ENCODE results near the gene COL23A1.

Gene COL23A1

DNA sequence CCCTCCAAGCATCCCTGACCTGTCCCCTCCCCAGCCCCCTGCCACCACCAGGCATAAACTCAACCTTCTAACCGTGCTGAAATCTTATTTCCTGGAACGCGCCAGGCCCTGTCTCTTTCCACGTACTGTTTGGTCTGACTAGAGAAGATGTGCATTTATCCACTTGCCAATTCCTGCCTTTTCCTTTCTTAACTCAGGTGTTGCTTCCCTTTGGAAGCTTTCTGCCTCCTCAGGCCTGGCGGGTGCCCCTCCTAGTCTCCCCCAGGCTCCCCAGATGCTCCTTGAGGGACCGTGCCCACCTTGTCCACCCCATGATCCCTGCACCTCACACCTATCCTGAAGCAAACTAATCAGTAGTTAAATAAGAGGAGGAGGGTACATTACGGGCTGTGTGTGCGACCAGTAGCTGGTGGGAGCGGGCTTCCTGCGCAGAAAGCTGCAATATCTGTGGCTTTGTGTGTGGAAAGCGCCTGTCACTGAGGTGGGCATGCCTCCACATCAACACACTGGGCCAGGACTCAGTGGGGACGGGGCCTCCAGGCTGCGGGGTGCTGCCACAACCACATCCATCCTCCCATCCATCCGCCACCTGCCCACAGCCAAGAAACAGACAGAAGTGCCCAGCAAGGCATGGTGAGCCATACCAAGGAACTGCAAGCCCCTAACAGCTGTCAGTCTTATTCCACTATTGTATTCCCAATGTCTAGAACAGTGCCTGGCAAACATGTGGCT lies 73.5 kb downstream of the COL23A1 start:
- Mint-ChIP-seq H3K4me1 (no peaks in the 10 kb centered on the region), H3K4me3 (no peak overlapping the region), H3K9me3 (peaks cover 5% of the 10 kb centered on the region), H3K27me3 (peaks cover 10% of the 10 kb centered on the region), H3K36me3 (no peaks in the 10 kb centered on the region), H3K27ac (no peak overlapping the region)

DNA sequence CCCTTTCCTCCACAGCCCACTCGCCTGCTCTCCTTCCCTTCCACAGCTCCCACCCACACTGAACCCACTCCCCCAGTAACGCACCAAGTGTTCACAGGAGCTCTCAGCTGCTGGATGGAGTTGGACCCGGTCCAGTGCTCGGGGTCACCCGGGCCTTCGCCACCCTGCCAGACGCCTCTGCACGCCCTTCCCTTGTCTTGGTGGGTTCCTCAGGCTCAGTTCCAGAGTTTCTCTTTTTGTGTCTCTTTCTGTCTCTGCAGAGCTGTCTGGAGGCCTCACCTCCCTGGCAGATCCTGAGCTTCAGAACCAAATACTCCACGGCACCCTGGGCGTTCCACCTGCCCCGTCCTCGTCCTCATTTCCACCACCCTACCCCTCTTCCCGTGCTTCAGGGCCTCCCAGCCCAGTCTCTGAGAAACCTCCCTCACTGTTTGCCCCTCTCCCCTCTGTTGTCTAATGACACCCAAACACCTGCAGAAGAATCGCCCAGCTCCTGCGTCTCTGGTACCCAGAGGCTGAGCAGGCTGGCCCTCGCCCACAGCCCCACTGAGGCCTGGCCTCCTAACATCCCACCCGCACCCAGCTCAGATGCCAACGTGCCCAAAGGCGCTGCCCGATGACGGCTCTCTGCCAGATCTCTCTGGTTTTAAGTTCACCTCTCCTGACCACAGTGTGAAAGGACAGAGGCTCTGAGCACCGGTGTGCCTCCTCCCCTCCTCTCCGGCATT lies 74.3 kb downstream of the COL23A1 start:
- peaks cover 5% of the 10 kb centered on the region for H3K9me3 Mint-ChIP-seq
- H3K27ac Mint-ChIP-seq = no peak overlapping the region
- H3K36me3 Mint-ChIP-seq = no peaks in the 10 kb centered on the region
- H3K27me3 Mint-ChIP-seq = peaks cover 10% of the 10 kb centered on the region
- H3K4me1 Mint-ChIP-seq = no peaks in the 10 kb centered on the region
- H3K4me3 Mint-ChIP-seq = no peak overlapping the region

DNA sequence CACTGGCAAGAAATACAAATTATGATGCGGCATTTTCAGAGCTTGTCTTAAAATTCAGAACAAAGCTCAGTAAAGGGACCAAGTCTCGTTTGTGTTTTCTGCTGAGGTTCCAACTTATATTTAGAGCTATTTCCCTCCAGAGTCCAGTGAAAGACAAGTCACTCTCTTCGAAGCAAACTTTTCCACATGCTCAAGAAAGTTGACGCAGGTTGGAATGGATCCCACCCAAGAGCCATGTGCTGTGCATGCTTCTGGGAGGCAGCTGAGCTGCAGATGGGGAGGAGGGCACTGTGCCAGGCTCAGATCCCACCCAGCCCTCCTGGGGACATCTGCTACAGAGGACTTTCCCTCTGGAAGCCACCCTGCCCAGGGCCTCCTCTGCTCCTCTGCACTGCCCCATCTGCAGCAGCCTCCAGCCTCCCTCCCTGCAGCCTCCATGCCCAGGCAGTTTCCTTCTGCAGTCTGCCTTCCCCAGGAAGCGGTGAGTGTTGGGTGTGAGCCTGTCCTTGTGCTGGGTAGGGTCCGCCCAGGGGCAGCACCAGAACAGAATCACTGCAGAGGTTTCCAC lies 75.3 kb downstream of the COL23A1 start:
- H3K36me3 Mint-ChIP-seq = no peaks in the 10 kb centered on the region
- H3K4me3 Mint-ChIP-seq = no peak overlapping the region
- H3K9me3 Mint-ChIP-seq = peaks cover 5% of the 10 kb centered on the region
- peaks cover 10% of the 10 kb centered on the region for H3K27me3 Mint-ChIP-seq
- no peaks in the 10 kb centered on the region for H3K4me1 Mint-ChIP-seq
- no peak overlapping the region for H3K27ac Mint-ChIP-seq

DNA sequence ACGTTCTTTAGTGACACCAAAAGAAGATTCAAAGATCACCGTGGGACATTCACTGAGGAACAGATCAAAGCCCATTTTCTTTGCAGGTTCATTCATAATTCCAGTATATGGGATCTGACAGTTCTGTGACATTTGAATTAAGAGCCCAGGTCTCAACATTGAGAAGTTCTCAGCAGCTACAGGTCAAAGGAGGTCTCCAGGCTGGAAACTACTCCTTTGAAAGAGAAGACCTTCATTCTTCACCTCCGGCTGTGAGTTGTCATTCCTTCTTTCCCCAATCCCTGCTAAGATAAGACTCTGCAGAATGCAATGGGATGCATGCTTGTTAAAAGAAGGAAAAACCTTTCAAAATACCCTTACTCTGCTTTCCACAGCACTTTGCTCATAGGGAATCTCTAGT lies 79.0 kb downstream of the COL23A1 start:
- Mint-ChIP-seq H3K4me3 (no peak overlapping the region), H3K27ac (no peak overlapping the region), H3K4me1 (no peaks in the 10 kb centered on the region), H3K27me3 (peaks cover 9% of the 10 kb centered on the region), H3K36me3 (no peaks in the 10 kb centered on the region), H3K9me3 (peaks cover 15% of the 10 kb centered on the region)

DNA sequence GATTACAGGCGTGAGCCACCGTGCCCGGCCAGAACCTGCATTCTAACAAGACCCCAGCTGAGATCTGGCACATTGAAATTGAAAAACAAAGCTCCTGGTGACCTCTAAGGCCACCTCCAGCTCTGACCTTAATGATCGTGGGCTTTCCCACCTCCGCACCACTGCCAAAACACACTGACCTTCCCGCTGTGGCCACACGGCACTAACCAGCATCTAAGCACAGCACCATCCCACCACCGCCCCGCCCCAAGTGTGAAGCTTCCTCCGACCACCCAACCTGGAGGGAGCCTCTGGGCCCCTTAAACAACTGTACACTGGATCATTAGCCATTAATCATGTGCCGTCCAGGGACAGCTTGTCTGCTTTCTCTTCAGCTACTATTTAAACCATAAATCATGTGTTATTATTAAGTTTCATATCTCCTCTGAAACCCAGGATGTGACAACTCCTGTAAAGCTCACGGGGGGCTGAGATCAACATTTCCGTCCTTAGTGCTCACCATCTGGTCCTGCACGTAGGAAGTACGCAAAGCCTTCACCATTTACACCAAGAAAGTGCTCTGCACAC lies 80.6 kb downstream of the COL23A1 start:
- Mint-ChIP-seq H3K27me3 (peaks cover 3% of the 10 kb centered on the region), H3K27ac (no peak overlapping the region), H3K9me3 (peaks cover 15% of the 10 kb centered on the region), H3K36me3 (no peaks in the 10 kb centered on the region), H3K4me3 (no peak overlapping the region), H3K4me1 (no peaks in the 10 kb centered on the region)

DNA sequence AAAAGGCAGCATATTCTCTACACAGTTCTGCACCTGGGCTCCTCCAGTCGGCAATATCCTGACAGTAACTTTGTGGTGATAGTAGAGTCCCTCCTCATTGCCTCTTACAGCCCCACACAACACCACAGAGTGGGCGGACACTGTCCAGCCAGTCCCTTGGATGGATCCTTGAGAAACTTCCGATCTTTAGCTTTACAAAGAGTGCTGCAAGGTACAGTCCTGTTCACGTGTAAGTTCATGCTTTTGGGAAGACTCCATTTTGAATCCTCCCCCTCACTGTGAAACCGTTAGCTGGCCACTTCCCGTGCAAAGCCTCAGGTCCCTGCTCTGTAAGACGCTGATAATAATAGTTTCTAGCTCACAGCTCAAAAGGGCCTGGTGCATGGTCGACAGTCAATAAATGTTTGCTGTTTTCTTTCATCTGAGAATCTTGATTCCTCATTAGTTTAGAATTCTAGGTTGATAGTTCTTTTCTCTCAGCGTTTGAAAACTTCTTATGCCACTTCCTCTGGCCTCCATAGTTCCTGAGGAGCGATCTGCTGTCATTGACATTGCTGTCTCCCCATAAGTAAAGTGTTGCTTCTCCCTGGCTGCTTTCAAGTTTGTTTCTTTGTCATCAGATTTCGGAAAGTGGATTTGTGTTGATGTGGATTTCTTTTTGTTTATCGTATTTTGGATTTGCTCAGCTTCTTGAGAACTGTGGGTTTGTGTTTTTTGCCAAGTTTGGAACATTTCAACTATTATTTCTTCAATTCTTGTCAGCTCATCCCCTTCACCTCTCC lies 82.9 kb downstream of the COL23A1 start:
- Mint-ChIP-seq H3K36me3 (no peaks in the 10 kb centered on the region), H3K27me3 (peaks cover 1% of the 10 kb centered on the region), H3K4me1 (no peaks in the 10 kb centered on the region), H3K27ac (no peak overlapping the region), H3K9me3 (peaks cover 10% of the 10 kb centered on the region), H3K4me3 (no peak overlapping the region)

DNA sequence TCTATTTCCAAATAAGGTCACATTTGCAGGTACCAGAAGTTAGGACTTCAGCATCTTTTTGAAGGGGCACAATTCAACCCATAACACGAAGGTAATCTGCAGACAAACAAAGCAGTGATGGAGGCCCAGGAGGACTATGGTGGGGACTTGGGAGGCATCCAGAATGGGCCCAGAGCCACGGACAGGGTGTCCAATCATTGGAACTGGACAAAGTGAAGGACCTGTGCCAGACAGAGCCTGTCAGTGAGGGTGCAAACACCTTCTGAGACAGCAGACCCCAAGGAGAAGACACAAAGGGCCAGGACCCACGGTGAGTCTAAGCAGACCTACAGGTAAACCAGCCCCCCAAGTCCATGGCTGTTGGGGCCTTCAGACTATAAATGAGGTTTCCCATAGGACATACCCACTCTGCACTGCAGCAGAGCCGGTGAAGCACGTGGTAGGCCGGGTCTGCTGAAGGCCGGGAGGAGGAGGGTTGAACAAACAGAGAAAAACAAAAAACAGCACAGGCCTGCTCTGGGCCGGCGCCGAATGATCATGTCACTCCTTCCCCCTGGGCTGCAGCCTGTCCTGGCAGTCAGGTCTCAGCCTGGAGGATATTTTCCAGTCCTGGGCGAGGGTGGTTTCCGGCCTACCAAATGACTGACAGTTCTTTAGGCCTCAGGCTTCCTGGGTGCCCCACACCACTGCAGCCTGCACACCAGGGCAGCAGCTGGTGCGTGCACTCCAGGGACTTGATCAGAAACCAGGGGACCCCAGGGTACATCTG lies 84.4 kb downstream of the COL23A1 start:
- no peak overlapping the region for H3K4me3 Mint-ChIP-seq
- no peaks in the 10 kb centered on the region for H3K36me3 Mint-ChIP-seq
- H3K27ac Mint-ChIP-seq = no peak overlapping the region
- peaks cover 10% of the 10 kb centered on the region for H3K9me3 Mint-ChIP-seq
- H3K27me3 Mint-ChIP-seq = no peaks in the 10 kb centered on the region
- no peaks in the 10 kb centered on the region for H3K4me1 Mint-ChIP-seq

DNA sequence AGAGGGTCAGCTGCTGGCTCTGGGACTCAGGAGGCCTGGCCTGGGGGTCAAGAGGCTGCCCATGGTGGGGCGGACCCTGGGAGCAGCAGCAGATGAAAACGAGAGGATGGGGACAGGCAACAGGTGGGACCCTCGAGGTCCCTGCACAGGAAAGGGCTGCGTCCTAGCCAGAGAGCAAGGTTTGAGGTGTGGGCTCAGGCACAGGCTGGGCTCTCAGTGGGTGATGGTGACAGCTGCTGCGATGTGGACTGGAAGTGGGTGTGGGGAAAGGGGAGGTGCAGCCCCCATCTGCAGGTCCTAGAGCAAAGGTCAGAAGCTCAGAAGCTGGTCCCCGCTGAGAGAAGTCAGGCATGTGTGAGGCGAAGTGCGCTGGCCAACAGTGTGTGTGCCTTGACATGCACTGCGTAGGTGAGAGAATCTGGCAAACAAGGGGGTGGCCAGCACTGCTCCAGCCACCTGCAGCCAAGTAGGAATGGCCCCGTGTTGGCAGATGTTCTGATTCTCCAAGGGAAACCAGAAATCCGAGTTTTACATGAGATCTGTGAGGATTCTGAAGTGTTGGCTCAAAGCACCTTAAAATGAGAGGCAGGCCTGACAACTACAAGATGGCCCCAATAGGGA lies 85.7 kb downstream of the COL23A1 start:
- H3K36me3 Mint-ChIP-seq = peaks cover 2% of the 10 kb centered on the region
- H3K9me3 Mint-ChIP-seq = peaks cover 10% of the 10 kb centered on the region

DNA sequence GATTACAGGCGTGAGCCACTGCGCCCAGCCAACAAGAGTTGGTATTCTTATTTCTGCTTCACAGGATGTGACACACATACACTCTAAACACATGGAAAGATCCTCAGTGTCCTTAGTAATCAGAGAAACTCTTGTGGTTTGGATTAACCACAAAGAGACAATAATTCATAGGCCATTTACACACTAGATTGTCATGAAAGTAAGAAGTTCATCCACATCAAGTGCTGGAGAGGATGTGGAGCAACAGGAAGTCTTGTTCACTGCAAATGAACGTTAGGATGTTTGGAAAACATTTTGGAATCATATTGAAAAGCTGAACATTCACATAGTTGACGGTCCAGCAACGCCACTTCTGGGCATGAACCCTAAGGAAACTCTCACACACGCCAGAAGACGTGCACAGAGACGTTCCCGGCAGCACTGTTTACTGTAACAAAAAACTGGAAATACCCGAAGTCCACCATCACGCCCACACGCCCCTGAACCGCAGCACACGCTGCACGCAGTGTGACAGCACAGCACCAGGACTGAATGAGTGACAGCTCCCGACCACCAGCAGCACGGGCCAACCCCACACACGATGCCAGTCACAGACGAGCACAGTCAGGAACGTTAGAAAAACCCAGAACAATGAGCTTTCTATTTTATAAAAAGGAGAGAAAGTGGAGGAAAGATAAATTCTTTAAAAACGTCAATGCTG lies 87.6 kb downstream of the COL23A1 start:
- Mint-ChIP-seq H3K9me3 (peaks cover 5% of the 10 kb centered on the region), H3K27me3 (no peaks in the 10 kb centered on the region), H3K27ac (no peak overlapping the region), H3K4me3 (no peak overlapping the region), H3K4me1 (no peaks in the 10 kb centered on the region), H3K36me3 (peaks cover 2% of the 10 kb centered on the region)

More for the DNA sequence above, 85.7 kb downstream of the COL23A1 start:
- H3K4me3 Mint-ChIP-seq = no peak overlapping the region
- no peak overlapping the region for H3K27ac Mint-ChIP-seq
- no peaks in the 10 kb centered on the region for H3K27me3 Mint-ChIP-seq
- H3K4me1 Mint-ChIP-seq = no peaks in the 10 kb centered on the region

DNA sequence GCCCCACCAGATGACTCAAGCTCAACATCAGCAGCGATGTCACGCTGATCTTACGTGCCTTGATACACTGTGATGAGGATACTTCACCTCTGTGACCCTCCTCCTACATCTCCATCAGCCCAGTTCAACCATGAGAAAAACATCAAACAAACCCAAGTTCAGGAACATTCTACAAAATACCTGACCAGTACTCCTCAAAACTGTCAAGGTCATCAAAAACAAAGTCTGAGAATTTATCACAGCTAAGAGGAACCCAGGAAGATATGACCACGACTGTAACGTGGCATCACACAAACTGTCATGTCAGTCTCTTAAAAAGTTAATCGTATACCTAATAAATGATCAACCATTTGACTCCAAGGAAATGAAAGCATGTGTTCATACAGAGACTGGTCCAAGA lies 90.8 kb downstream of the COL23A1 start:
- Mint-ChIP-seq H3K36me3 (peaks cover 2% of the 10 kb centered on the region), H3K4me1 (no peaks in the 10 kb centered on the region), H3K4me3 (no peak overlapping the region), H3K9me3 (no peaks in the 10 kb centered on the region), H3K27me3 (no peaks in the 10 kb centered on the region), H3K27ac (no peak overlapping the region)

DNA sequence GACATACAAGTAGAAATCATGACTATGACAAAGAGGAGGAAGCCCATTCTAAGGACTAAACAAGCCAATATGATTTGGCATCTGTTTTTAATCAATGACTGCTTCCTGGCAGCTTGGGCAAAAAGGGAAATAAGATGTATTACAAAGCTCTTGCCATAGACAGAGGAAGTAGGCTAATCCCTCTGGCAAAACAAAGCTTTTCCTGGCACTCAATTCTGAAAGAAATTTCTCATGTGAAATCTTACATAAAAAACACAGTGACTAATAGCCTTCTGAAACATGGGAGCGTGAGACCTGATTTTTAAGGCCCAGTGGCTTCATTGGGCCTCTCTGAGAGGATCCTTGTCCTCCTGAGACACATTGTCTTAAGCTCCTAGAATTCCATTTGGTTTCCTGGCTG lies 93.6 kb downstream of the COL23A1 start:
- H3K9me3 Mint-ChIP-seq = no peaks in the 10 kb centered on the region
- H3K4me1 Mint-ChIP-seq = no peaks in the 10 kb centered on the region
- peaks cover 2% of the 10 kb centered on the region for H3K36me3 Mint-ChIP-seq
- no peak overlapping the region for H3K27ac Mint-ChIP-seq
- H3K27me3 Mint-ChIP-seq = peaks cover 1% of the 10 kb centered on the region
- no peak overlapping the region for H3K4me3 Mint-ChIP-seq

DNA sequence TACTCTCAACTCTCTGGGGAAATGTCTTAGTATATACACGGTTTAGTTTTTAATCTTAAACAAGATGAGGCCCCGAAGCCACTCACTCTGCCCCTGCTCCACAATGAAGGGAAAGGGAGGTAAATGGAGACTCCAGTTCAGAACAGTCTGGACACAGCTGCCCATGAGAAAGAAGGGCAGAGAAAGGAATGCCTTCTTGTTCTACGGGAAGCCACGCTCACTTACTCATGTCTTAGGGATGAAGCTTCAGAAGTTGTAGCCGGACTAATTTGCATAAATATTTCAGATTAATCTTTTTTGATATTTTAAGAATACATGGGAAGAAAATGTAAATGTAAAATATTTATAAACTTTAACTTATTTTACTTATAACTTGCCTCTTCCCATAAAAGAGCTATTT lies 94.0 kb downstream of the COL23A1 start:
- Mint-ChIP-seq H3K27me3 (peaks cover 1% of the 10 kb centered on the region), H3K9me3 (no peaks in the 10 kb centered on the region), H3K27ac (no peak overlapping the region), H3K4me1 (no peaks in the 10 kb centered on the region), H3K4me3 (no peak overlapping the region), H3K36me3 (peaks cover 2% of the 10 kb centered on the region)

DNA sequence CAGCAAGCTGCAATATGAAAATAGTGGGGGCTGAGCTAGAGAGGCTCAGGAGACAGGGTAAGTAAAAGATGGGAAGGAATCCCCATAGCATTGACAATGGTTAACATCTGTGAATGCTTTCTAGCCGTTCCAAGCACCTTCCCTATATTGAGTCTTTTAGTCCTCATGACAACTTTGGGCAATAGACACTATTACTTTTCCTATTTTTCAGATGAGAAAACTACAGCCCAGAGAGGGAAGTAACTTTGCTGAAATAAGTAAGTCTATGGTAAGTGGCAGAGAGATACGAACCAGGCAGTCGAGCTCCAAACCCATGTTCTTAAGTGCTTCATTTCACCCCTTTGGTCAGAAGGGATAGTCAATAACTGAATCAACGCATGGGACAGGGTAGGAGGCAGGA lies 94.5 kb downstream of the COL23A1 start:
- peaks cover 1% of the 10 kb centered on the region for H3K27me3 Mint-ChIP-seq
- no peaks in the 10 kb centered on the region for H3K9me3 Mint-ChIP-seq
- peaks cover 2% of the 10 kb centered on the region for H3K36me3 Mint-ChIP-seq
- no peaks in the 10 kb centered on the region for H3K4me1 Mint-ChIP-seq
- no peak overlapping the region for H3K27ac Mint-ChIP-seq
- H3K4me3 Mint-ChIP-seq = no peak overlapping the region

DNA sequence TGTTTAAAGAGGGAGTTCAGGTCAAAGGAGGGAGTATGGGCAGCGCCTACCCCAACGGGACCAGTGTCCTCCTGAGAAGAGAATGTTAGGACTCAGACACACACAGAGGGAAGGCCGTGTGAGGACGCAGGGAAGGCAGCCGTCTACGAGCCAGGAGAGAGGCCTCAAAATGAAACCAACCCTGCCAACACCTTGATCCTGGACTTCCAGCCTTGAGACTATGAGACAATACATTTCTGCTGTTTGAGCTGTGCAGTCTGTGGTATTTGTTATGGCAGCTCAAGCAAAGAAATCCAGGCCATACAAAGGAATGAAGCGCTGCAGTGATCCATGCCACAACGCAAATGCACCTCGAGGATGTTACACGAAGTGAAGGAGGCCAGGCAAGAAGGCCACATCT lies 97.9 kb downstream of the COL23A1 start:
- peaks cover 2% of the 10 kb centered on the region for H3K36me3 Mint-ChIP-seq
- no peak overlapping the region for H3K27ac Mint-ChIP-seq
- no peaks in the 10 kb centered on the region for H3K9me3 Mint-ChIP-seq
- H3K4me1 Mint-ChIP-seq = no peaks in the 10 kb centered on the region
- H3K27me3 Mint-ChIP-seq = peaks cover 4% of the 10 kb centered on the region
- no peak overlapping the region for H3K4me3 Mint-ChIP-seq
